Body of pancreas (tissue), 4 donors: ENCODE results near the gene ST13.

Source experiments
- CTCF ChIP-seq, 7 experiments: fragments of 450-650 bp in 4 of 7; fragments of 200-600 bp in 3 of 7; sonication (generic) in 3 of 7; IDR thresholded peaks; one replicate each; pipeline ENCODE4 v1.5.1; 2016 to 2019; ENCODE audit warnings: antibody characterized with exemption in 7 of 7
- POLR2A ChIP-seq, 3 donors: fragments of 450-650 bp; IDR thresholded peaks; one replicate each; pipeline ENCODE4 v1.6.1; 2016; ENCODE audit warnings: antibody characterized with exemption in 3 of 3, mild to moderate bottlenecking in 2 of 3

- TF ChIP-seq POLR2A (IDR thresholded peaks at IDR 0.05) (no peak), CTCF (IDR thresholded peaks at IDR 0.05) (no peak)
These were observed 38.2 kb downstream of the ST13 start for GRCh38 chr22:40818192-40818746.
